ENCODE results near the gene OTP.
A peak's percentile ranks its signal among the peaks of the same experiment; 100 is the strongest.

OTP gene

GRCh38 chr5:77637998-77638762 lies at the start of gene OTP:
Gene OTP, minus strand, starts transcription at chr5:77638713. Its CDS starts 164 bp downstream, at chr5:77638549.
- FAIRE-seq (no peak), DNase-seq (ENCODE audit: low spot score) (no peak)

DNA sequence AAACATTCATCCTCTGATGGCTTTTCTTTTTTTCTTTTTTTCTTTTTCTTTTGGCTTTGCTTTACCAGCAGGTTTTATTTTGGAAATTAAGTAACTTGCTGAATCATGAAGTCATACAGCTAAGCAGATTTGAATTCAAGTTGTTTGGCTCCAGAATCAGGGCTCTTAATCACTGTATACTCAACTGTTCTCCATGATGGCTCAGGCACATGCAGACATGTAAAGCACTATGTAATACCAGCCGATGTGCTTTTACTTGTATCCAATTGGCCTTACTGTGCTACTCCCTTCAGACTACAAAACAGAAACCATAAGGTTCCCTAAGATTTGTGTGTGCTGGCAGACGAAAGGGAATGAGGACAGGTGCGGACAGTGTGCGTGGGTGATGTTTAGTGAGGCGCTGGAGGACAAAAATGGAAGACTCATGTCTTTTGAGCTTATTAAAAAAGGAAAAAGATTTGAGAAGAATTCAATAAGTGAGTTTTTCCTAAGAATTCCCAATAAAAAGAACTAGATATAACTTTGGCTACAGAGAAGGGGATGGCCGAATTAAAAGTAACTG lies 44.7 kb upstream of the OTP start:
- no peak for FAIRE-seq
- DNase-seq (ENCODE audit: low spot score), result no peak

DNA sequence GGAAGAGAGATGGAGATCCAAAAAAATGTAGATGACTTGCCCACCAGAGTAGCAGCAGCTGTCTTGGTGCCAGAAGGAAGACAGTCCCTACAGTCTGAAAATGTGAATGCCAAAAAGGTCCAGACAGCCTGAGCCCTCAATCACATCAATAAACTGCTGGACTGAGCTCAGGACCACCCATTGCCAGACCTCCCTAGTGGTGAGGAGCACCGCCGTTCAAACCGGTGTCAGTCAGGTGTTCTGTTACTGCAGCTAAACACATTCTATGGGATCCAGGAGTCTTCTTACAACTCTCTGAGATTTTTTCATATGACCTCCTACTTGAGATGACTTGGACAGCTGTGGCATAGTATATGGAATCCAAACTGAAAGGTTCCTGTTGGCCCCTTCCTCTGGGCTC lies 32.0 kb upstream of the OTP start:
- no peak for FAIRE-seq

GRCh38 chr5:77669677-77670076 lies 31.2 kb upstream of the OTP start:
- FAIRE-seq, result no peak
- DNase-seq (ENCODE audit: low spot score), result no peak

More for the DNA sequence above, 32.0 kb upstream of the OTP start:
- DNase-seq (ENCODE audit: low spot score), result no peak

- DNase-seq (ENCODE audit: low spot score) (no peak), FAIRE-seq (no peak)
Observed at GRCh38 chr5:77663090-77663863, 24.8 kb upstream of the OTP start.

- FAIRE-seq, result no peak
Observed at GRCh38 chr5:77662635-77663034, 24.1 kb upstream of the OTP start.

DNA sequence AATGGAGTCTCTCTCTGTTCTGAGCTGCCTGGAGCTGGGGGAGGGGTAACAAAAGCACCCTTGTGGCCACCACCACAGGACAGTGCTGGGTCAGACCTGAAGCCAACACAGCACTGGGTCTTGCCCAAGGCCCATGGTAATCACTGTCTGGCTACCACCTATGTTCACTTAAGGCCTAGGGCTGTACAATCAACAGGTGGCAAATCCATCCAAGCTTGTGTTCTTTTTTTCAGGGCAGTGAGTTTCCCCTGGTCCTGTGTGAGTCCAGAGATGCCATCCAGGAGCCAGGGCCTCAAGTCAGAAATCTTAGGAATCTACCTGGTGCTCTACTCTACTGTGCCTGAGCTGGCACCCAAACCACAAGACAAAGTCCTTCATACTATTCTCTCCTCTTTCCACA lies 20.1 kb upstream of the OTP start:
- no peak for FAIRE-seq
- DNase-seq (ENCODE audit: low spot score), result no peak

More at GRCh38 chr5:77662635-77663034, 24.1 kb upstream of the OTP start:
- DNase-seq (ENCODE audit: low spot score), result no peak

DNA sequence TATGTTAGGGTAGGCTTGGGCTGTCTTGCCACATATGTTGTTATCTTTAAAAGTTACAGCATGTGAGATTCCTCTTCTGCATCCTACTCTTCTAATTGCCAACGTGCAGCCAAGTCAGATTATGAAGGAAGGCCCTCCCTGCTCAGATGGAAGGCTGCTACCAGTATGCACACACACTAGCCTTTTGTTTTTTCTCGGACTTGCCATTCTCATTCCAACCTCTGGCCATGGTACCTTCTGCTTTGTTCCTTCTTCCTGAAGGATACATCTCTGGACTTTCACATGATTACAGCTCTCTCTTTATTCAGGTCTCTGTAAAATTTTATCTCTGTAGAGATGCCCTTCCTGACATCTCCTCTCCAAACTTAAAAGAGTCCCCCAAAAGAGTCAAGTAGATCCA lies 12.8 kb upstream of the OTP start:
- no peak for DNase-seq (ENCODE audit: low spot score)
- no peak for FAIRE-seq

GRCh38 chr5:77650686-77651085 lies 12.2 kb upstream of the OTP start:
- DNase-seq (ENCODE audit: low spot score) (no peak), FAIRE-seq (no peak)

GRCh38 chr5:77649776-77650175 lies 11.3 kb upstream of the OTP start:
- DNase-seq (ENCODE audit: low spot score), result no peak
- no peak for FAIRE-seq

- DNase-seq (ENCODE audit: low spot score) (no peak), FAIRE-seq (no peak)
Observed at GRCh38 chr5:77645995-77646639, 7.6 kb upstream of the OTP start.

DNA sequence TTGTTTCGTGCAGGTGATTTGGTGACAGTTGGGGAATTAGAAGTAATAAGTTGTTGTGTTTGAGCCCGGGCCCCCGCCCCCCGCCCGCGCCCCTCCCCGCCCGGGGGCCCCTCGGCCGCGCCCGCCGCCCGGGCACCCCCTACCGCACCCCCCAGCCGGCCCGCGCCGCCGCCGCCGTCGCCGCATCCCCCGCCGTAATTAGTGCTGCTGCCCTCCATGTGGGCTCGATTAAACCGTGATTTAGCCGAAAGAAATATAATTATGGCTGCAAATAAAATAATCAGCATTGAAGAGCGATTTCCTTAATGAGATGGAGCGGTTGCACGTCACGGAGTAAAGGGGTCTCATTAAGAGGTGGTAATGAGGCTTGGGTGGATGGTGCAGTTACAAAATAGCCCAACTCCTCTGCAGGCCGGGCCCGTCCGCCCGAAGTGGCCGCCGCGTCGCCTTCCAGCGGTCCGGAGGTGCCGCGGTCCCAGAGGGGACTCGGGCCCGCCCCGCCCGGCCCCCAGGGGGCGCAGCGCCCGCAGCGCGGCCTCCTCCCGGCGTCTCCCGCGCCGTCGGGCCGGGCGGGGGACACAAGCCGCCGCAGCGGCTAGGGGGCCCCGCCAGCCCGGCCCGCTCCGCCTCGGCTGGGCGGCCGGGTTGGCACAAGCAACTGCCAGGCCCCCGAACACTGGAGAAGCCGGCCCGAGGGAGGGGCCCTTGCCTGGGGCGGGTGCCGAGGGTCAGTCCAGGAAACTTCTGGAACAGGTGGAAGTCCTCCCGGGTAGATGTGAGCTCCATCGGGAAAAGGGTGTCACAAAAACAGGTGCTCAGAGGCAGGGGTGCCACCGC lies 6.9 kb upstream of the OTP start:
- FAIRE-seq, result no peak

GRCh38 chr5:77644371-77645157 lies 6.1 kb upstream of the OTP start:
- DNase-seq (ENCODE audit: low spot score), result no peak
- FAIRE-seq, result no peak

More for the DNA sequence above, 6.9 kb upstream of the OTP start:
- peak; percentile 90 for DNase-seq (ENCODE audit: low spot score)

DNA sequence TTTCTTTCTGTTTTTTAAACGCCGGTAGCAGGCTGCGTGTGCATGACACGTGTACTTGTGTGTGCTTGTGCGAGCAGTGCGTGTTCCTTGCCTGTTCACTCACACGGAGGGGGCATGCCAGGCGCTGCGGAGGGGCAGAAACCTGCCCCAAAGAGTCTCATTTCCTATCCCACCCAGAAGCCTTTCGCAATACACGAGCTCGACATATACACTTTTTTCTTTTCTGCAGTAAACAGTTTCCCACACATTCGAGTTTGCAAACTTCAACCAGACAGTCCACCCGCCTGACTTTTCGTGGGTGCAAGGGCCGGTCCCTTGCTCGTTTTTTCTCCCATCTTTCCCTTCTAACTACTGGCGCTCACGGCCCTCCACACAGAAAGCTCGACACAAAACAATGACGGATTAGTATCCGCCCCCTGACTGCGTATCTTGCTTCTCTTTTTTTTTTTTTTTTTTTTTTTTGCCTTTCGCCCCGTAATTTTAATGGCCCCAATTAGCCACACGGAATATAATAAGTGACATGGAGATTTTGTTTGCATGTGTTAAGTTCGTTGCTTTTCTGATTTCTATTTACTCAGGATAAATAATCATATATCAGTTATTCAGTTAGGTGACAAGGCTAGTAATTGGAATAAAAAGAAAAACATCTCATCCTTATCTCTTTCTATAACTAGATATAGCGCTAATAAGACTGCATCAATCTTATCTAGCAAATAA lies 5.3 kb upstream of the OTP start:
- no peak for FAIRE-seq
- no peak for DNase-seq (ENCODE audit: low spot score)

DNA sequence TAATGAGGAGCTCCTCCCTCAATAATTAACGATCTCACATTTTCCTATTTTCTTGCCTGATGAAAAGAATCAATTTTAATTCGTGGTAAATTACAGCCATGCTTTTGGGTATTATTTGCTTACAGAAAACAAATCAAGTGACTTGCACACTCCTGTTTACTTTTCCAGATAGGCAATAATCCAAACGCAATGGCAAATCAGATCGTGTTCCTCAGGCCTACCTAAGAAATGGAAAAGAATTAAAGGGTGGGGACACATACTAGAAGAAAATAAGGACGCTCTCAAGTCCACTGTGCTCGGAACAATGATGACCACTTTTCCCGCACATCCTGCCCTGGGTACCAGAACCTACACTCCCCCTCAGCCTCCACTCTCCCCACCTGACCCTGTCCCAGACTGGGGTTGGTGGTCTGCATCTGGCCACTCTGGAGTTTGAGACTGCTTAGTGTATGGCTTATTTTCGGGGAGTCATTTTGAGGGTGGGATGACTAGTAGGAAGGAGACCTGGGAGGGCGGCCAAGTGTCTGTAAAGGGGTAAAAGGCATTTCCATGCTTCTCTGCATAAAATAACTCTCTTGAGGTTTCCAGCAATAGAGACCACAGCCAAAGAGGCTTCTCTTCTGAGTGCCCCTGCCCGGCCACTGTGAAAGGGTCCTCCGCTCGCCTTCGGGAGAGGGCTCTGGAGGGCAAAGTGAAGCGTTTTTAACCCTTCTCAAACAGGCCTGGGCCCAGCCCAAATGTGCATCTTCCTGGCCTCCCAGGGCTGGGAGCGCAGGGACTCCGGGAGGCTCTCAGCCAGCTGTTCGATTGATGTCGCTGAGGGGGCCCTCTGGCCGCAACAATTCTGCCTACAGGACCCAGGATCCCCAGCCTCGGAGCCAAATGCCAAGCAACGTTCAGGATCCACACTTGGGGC lies 4.5 kb upstream of the OTP start:
- FAIRE-seq, result no peak
- DNase-seq (ENCODE audit: low spot score), result no peak

GRCh38 chr5:77641963-77642737 lies 3.6 kb upstream of the OTP start:
- no peak for FAIRE-seq
- no peak for DNase-seq (ENCODE audit: low spot score)

DNA sequence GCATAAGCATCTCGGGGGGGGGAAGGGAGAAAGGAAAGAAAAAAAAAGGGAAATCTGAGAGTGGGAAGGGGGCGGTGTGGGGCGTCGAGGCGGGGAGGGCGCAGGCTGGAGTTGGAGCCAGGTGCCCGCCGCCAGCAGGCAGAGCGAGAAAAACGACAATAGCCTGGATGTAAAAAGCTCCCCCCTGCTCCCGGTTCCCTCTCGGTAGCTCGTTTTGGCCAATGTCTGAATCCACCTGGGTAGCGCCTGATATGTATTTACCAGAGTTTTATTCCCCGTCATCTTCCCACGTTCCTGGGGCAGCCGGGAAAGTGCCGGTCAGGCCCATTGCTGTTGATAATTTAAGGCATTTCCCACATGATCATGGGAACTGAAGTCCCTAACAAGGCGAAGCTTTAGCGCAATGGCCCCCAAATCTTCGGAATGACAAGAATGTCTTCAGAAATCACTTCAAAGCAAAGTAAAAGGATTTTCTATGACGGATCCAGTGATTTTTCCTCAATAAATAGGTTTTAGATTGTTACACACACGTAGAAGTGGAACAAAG lies 3.0 kb upstream of the OTP start:
- no peak for DNase-seq (ENCODE audit: low spot score)

More for the DNA sequence above, 3.0 kb upstream of the OTP start:
- no peak for FAIRE-seq

Data from urothelium cell line (cell line).